Tibial nerve (tissue), 4 donors: Measurements from ENCODE around the gene MYH6.

ENCODE experiments used
- CTCF ChIP-seq, 5 experiments: fragments of 200-600 bp in 3 of 5; fragments of 450-650 bp in 2 of 5; sonication (generic) in 3 of 5; IDR thresholded peaks; one replicate each; pipeline ENCODE4 v1.5.1; 2016 to 2019; ENCODE audit warnings: antibody characterized with exemption in 5 of 5, mild to moderate bottlenecking in 3 of 5, moderate library complexity in 2 of 5
- EP300 ChIP-seq, 2 donors: sonication (generic); formaldehyde crosslinking; IDR thresholded peaks; one replicate each; pipeline ENCODE4 v1.6.1; 2017; ENCODE audit warnings: antibody characterized with exemption in 2 of 2, mild to moderate bottlenecking in 1 of 2
- POLR2A ChIP-seq, 2 donors: fragments of 450-650 bp; IDR thresholded peaks; one replicate each; pipeline ENCODE4 v1.6.1; 2017; ENCODE audit warnings: antibody characterized with exemption in 2 of 2, mild to moderate bottlenecking in 2 of 2, moderate library complexity in 2 of 2

- TF ChIP-seq CTCF (IDR thresholded peaks at IDR 0.05) (no peak), POLR2A (IDR thresholded peaks at IDR 0.05) (no peak), EP300 (IDR thresholded peaks at IDR 0.05) (no peak)
Observed at GRCh38 chr14:23402296-23403138, 5.6 kb downstream of the MYH6 start.
